CD4-positive, alpha-beta memory T cell (primary cell): ENCODE results near the gene MMP28. TPM values are rescaled to one million over a fixed set of nuclear protein-coding genes. Genes with fewer than 3 reads are reported as not detected.

Experiments used
- CTCF ChIA-PET: fragments of 350-600 bp; sonication (Branson Sonifier 250); formaldehyde crosslinking; loops from one replicate; lab custom pipeline; 2021; ENCODE audit warnings: inconsistent platforms; ENCODE audit not compliant: partially characterized antibody; lab: Charles Lee
- POLR2A ChIA-PET: fragments of 350-600 bp; sonication (Branson Sonifier 250); formaldehyde crosslinking; loops from one replicate; lab custom pipeline; 2021; ENCODE audit not compliant: partially characterized antibody; lab: Charles Lee
- DNase-seq, 5 donors: peaks; one replicate each; pipeline versions ENCODE4 v3.0.0 to v3.0.0-alpha.2; 2020 to 2022; ENCODE audit warnings: mixed read lengths in 1 of 5
- H3K27ac ChIP-seq: one replicate; pipeline ENCODE4 v1.7.0; 2013; ENCODE audit warnings: low read depth, low read length
- H3K27me3 ChIP-seq: 2 replicates; pipeline ENCODE4 v1.7.0; 2013; ENCODE audit warnings: mild to moderate bottlenecking, low read length, moderate library complexity; ENCODE audit not compliant: insufficient read depth
- H3K36me3 ChIP-seq: 2 replicates; pipeline ENCODE4 v1.7.0; 2013; ENCODE audit warnings: mild to moderate bottlenecking, low read length, moderate library complexity; ENCODE audit not compliant: insufficient read depth
- H3K4me1 ChIP-seq: 2 replicates; pipeline ENCODE4 v1.7.0; 2013; ENCODE audit warnings: mild to moderate bottlenecking, low read length, moderate library complexity; ENCODE audit not compliant: insufficient read depth
- H3K4me3 ChIP-seq, 2 donors: one replicate each; pipeline ENCODE4 v1.7.0; 2013; ENCODE audit warnings: low read length in 2 of 2, mild to moderate bottlenecking in 1 of 2
- H3K9me3 ChIP-seq, 2 donors: one replicate each; pipeline ENCODE4 v1.7.0; 2013; ENCODE audit warnings: low read length in 2 of 2, control low read depth in 1 of 2; ENCODE audit not compliant: control insufficient read depth in 1 of 2
- H3K27ac Mint-ChIP-seq, 7 donors: one replicate each; pipeline ENCODE4 v1.8.0; 2020 to 2021; ENCODE audit warnings: mixed read lengths in 7 of 7, mild to moderate bottlenecking in 6 of 7, inconsistent platforms in 3 of 7, moderate library complexity in 3 of 7
- H3K27me3 Mint-ChIP-seq, 2 donors: one replicate each; pipeline ENCODE4 v1.8.0; 2020 to 2021; ENCODE audit warnings: mixed read lengths in 2 of 2
- H3K36me3 Mint-ChIP-seq, 2 donors: one replicate each; pipeline ENCODE4 v1.8.0; 2020 to 2021; ENCODE audit warnings: mixed read lengths in 2 of 2, inconsistent platforms in 1 of 2, mild to moderate bottlenecking in 1 of 2
- H3K4me1 Mint-ChIP-seq, 4 donors: one replicate each; pipeline ENCODE4 v1.8.0; 2020 to 2021; ENCODE audit warnings: mixed read lengths in 4 of 4, mild to moderate bottlenecking in 1 of 4
- H3K4me3 Mint-ChIP-seq, 8 donors: one replicate each; pipeline ENCODE4 v1.8.0; 2020 to 2021; ENCODE audit warnings: mixed read lengths in 8 of 8, mild to moderate bottlenecking in 7 of 8, moderate library complexity in 6 of 8, inconsistent platforms in 3 of 8
- H3K9me3 Mint-ChIP-seq, 8 donors: one replicate each; pipeline ENCODE4 v1.8.0; 2020 to 2021; ENCODE audit warnings: mixed read lengths in 8 of 8, mild to moderate bottlenecking in 5 of 8, inconsistent platforms in 3 of 8, moderate library complexity in 1 of 8
- intact Hi-C: fragments of 100-400 bp; cut with micrococcal nuclease; formaldehyde crosslinking; loops from one replicate; pipeline ENCODE4 v1.15.1; 2023
- polyA plus RNA-seq, 2 donors: library from polyadenylated mRNA; unstranded; fragments of 300-500 nt; fragmentation: Illumina TruSeq; gene quantifications; one replicate each; pipeline ENCODE4 v1.2.3, GENCODE V29; 2021
- total RNA-seq, 2 experiments: library from RNA; stranded (reverse); gene quantifications; one replicate each; pipeline ENCODE4 v1.2.3, GENCODE V29; 2021

The MMP28 gene
- total and polyA plus RNA-seq, 4 experiments from 2014 or later: 0.23 to 0.96 (median 0.64) TPM; not detected in 1

DNA sequence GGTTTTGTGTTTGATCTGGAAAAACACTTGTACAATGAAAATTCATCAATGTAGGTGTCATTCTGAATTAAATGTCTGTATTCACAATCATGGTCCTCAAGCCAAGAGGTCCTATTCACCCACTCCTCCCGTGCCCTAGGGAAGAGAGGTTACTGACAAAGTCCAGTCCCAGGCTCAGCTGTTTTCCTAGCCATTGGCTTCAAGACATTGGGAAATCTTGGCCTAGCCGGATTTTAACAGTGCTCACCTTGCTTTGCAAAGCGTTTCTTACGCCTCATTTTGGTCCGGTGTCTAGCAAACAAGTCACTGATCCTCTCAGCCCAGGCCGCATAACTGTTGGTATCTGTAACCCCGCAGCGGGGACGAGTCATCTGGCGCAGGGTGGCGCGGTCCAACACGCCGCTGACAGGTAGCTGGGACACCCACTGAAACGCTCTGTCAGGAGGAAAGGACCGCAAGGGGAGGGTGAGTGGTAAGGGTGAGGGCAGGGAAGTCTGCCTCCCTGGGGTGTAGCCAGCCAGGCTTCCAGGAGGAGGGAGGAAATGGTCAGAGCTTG is 16.7 kb downstream of the MMP28 start:
- Histone ChIP-seq H3K4me1 (no peaks in the 10 kb centered on the region), H3K27ac (no peak overlapping the region), H3K4me3 (no peak overlapping the region), H3K27me3 (no peaks in the 10 kb centered on the region), H3K36me3 (no peaks in the 10 kb centered on the region), H3K9me3 (no peaks in the 10 kb centered on the region)
- Mint-ChIP-seq H3K27ac (no peak overlapping the region), H3K4me1 (no peaks in the 10 kb centered on the region), H3K4me3 (no peak overlapping the region), H3K27me3 (peaks cover 5 to 24% of the 10 kb centered on the region in 2 donors), H3K9me3 (no peaks in the 10 kb centered on the region), H3K36me3 (no peaks in the 10 kb centered on the region)
- intact Hi-C loops: no loop called here
- CTCF ChIA-PET: interaction anchor here (3.1 kb wide), 1 partner anchor 15 kb away, joined by 18 read pairs; no protein-coding TSS in a partner anchor
- POLR2A ChIA-PET: no interaction called here
- no peak for DNase-seq

DNA sequence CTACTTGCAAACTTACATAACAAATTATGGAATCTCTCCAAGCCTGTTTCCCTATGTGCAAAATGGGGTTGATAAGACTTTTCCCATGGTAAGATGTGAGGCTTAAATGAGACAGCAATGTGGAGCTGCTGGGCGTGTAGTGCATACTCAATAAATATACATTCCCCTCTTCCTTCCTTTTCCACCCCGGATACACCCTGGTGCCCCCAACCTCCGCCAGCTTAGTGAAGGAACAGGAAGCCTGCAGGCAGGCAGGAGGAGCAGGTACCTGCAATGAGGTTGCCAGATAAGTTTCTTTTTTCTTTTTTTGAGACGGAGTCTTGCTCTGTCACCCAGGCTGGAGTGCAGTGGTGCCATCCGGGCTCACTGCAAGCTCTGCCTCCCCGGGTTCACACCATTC is 19.9 kb downstream of the MMP28 start:
- no peak for DNase-seq
- intact Hi-C loops: no loop called here
- Histone ChIP-seq H3K27ac (no peak overlapping the region), H3K4me1 (no peaks in the 10 kb centered on the region), H3K36me3 (no peaks in the 10 kb centered on the region), H3K27me3 (no peaks in the 10 kb centered on the region), H3K4me3 (no peak overlapping the region), H3K9me3 (no peaks in the 10 kb centered on the region)
- Mint-ChIP-seq H3K9me3 (no peaks in the 10 kb centered on the region), H3K4me3 (no peak overlapping the region), H3K27me3 (peaks cover 1 to 25% of the 10 kb centered on the region in 2 donors), H3K36me3 (no peaks in the 10 kb centered on the region), H3K4me1 (no peaks in the 10 kb centered on the region), H3K27ac (no peak overlapping the region)
- ChIA-PET CTCF (interaction anchor here (4.7 kb wide), 1 partner anchor 11 kb away, joined by 29 read pairs; no protein-coding TSS in a partner anchor), POLR2A (no interaction called here)

DNA sequence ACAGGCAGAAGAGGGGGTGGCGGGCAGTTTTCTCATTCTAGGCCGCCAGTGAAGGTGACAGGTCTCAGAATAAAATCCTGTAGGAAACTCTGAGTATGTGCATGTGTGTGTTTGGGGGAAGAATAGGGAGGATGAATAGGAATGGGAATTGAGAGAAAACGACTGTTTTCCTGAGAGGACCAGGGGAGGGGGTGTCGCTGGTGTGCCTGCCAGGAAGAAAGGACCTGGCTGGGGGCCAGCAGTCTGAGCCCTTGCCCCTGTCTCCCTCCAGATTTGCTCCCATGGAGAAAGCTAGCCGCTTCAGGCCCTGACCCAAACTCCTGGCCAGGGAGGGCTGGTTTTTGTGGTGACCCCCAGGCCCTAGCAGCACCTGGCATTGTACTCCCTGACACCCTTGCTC is 20.4 kb downstream of the MMP28 start:
- ChIA-PET CTCF (interaction anchor here (4.7 kb wide), 1 partner anchor 11 kb away, joined by 29 read pairs; no protein-coding TSS in a partner anchor), POLR2A (no interaction called here)
- no peaks in the 10 kb centered on the region for H3K36me3 Mint-ChIP-seq
- H3K4me1 Mint-ChIP-seq: no peaks in the 10 kb centered on the region
- H3K36me3 ChIP-seq: no peaks in the 10 kb centered on the region
- H3K27me3 Mint-ChIP-seq: peaks cover 1 to 25% of the 10 kb centered on the region in 2 donors
- H3K4me1 ChIP-seq: no peaks in the 10 kb centered on the region
- H3K9me3 ChIP-seq: no peaks in the 10 kb centered on the region
- no peak overlapping the region for H3K27ac ChIP-seq
- H3K27ac Mint-ChIP-seq: no peak overlapping the region
- intact Hi-C loops: no loop called here
- H3K4me3 ChIP-seq: no peak overlapping the region
- H3K9me3 Mint-ChIP-seq: no peaks in the 10 kb centered on the region
- H3K27me3 ChIP-seq: no peaks in the 10 kb centered on the region
- H3K4me3 Mint-ChIP-seq: no peak overlapping the region
- no peak for DNase-seq

DNA sequence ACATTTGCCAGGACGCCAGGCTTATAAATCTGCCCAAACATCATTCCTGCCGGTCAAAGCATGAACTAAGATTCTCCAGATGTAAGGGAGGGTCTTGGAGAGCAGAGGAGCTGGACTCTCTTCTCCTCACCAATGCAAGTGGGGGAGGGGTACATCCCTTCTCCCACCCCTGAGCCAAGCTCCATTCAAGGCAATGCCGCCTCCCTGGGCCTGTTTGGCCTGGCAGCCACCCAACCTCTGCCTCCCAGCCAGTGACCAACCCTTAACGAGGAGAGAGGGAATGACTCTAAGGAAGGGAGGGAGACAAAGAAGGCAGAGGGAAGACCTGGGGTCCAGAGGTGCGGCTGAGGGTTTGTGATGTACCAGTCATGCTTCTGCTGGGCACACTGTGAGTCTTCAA is 20.9 kb downstream of the MMP28 start:
- intact Hi-C loops: no loop called here
- Mint-ChIP-seq H3K4me3 (no peak overlapping the region), H3K27me3 (peaks cover 1 to 24% of the 10 kb centered on the region in 2 donors), H3K9me3 (no peaks in the 10 kb centered on the region), H3K27ac (no peak overlapping the region), H3K36me3 (no peaks in the 10 kb centered on the region), H3K4me1 (no peaks in the 10 kb centered on the region)
- no peaks in the 10 kb centered on the region for H3K4me1 ChIP-seq
- ChIA-PET POLR2A (no interaction called here), CTCF (interaction anchor here (1.0 to 4.7 kb wide), 2 partner anchors 10 to 31 kb away, joined by 3 to 29 read pairs; no protein-coding TSS in a partner anchor)
- H3K36me3 ChIP-seq: no peaks in the 10 kb centered on the region
- H3K4me3 ChIP-seq: no peak overlapping the region
- no peak for DNase-seq
- no peaks in the 10 kb centered on the region for H3K27me3 ChIP-seq
- no peak overlapping the region for H3K27ac ChIP-seq
- H3K9me3 ChIP-seq: no peaks in the 10 kb centered on the region

DNA sequence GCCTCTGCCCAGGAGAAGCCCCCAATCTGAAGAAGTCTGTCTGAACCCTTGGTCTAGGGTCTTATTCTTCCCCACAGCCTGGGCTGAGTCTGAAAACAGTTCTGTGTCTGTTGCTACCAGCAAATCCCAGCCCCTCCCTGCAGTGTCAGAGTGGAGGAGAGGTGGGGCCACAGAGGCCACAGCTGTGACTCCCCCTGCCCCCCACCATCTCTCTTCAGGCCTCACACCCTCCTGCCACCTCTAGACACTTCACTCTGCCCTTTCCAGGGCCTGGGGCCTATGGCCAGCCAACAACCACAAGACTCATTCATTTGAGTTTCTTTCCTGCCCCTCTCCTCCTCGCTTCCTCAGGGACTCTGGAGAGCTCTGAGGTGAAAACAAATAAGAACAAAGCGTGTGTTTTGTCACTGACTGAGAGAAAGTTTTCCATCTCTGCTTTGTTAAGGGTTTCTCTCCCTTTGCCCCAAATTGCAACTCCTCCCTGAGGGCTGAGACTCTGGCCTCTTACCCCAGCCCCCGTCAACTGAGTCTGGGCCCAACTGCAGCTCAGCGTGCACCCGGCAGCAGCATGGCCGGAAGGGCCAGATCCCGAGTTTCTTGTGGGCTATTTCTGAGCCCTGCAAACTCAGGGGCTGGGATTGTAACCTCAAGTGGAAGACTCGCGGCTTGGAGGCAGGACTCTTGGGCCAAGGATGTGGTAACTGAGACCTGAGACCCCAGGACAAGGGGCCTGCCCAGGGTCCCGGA is 21.6 kb downstream of the MMP28 start:
- no peak overlapping the region for H3K27ac ChIP-seq
- DNase-seq: no peak
- POLR2A ChIA-PET: no interaction called here
- Mint-ChIP-seq H3K4me1 (no peaks in the 10 kb centered on the region), H3K27ac (no peak overlapping the region), H3K4me3 (no peak overlapping the region), H3K27me3 (peaks cover 1 to 22% of the 10 kb centered on the region in 2 donors), H3K9me3 (no peaks in the 10 kb centered on the region), H3K36me3 (no peaks in the 10 kb centered on the region)
- CTCF ChIA-PET: interaction anchor here (1.0 to 4.7 kb wide), 2 partner anchors 9 to 31 kb away, joined by 3 to 29 read pairs; no protein-coding TSS in a partner anchor
- no peak overlapping the region for H3K4me3 ChIP-seq
- intact Hi-C loops: no loop called here
- no peaks in the 10 kb centered on the region for H3K4me1 ChIP-seq
- no peaks in the 10 kb centered on the region for H3K9me3 ChIP-seq
- no peaks in the 10 kb centered on the region for H3K36me3 ChIP-seq
- H3K27me3 ChIP-seq: no peaks in the 10 kb centered on the region

DNA sequence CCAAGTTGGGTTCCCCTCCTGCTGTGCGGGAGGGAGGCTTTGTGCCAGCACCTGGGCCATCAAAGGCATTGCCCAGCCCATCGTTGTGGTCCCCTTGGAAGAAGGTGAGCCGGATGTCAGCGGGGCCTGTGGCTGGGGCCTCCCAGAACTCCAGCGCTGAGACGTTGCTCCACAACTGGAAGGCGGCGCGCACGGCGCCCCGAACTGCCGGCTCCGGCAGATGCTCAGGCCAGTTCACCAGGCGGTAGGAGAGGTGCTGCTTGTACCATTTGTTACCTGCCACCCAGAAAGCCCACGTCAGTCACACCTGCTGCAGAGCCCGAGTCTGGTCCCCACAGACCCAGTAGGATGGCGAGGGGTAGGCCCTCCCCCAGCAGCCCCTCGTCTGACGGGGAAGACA is 22.3 kb downstream of the MMP28 start:
- ChIA-PET CTCF (no interaction called here), POLR2A (no interaction called here)
- H3K4me1 Mint-ChIP-seq: no peaks in the 10 kb centered on the region
- H3K4me3 Mint-ChIP-seq: no peak overlapping the region
- DNase-seq: no peak
- H3K9me3 Mint-ChIP-seq: no peaks in the 10 kb centered on the region
- Histone ChIP-seq H3K36me3 (no peaks in the 10 kb centered on the region), H3K27ac (no peak overlapping the region), H3K4me3 (no peak overlapping the region), H3K9me3 (no peaks in the 10 kb centered on the region), H3K4me1 (no peaks in the 10 kb centered on the region), H3K27me3 (no peaks in the 10 kb centered on the region)
- no peak overlapping the region for H3K27ac Mint-ChIP-seq
- peaks cover 1 to 21% of the 10 kb centered on the region in 2 donors for H3K27me3 Mint-ChIP-seq
- intact Hi-C loops: no loop called here
- H3K36me3 Mint-ChIP-seq: no peaks in the 10 kb centered on the region

DNA sequence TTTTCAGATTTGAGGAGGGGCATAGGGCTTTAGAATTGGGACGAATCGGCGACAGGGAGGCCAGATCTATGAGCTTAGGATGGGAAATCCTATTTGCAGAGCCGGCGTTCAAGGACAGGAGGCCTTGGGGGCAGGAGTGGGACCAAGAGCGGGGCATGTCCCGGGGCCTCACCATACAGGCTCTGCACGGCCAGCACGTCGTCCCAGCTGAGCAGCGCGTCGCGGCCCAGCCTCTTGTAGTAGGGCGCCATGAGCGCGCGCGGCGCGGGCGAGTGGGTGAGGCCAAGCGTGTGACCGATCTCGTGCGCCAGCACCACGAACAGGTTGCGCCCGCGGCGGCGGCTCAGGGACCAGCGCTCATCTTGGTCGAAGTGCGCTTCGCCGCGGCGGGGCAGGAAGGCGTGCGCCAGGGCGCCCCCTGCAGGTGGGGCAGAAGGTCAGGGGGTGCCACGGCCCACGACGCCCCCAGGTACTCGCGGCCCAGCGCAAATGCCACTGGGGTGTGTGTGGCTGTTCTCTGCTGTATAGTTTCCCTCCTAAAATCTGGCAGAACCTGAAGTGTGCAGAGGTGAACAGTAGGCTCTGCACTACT is 25.4 kb downstream of the MMP28 start:
- DNase-seq: no peak
- Mint-ChIP-seq H3K9me3 (no peaks in the 10 kb centered on the region), H3K36me3 (no peaks in the 10 kb centered on the region), H3K27ac (no peak overlapping the region), H3K27me3 (peaks cover 0 to 12% of the 10 kb centered on the region in 2 donors), H3K4me1 (peaks cover under 1 to 7% (median 1%) of the 10 kb centered on the region in 4 donors), H3K4me3 (peak overlapping the region in 1 of 8 donors; percentile 16)
- no peaks in the 10 kb centered on the region for H3K9me3 ChIP-seq
- no peaks in the 10 kb centered on the region for H3K27me3 ChIP-seq
- H3K4me3 ChIP-seq: no peak overlapping the region
- no peak overlapping the region for H3K27ac ChIP-seq
- peaks cover 1% of the 10 kb centered on the region for H3K4me1 ChIP-seq
- H3K36me3 ChIP-seq: no peaks in the 10 kb centered on the region
- POLR2A ChIA-PET: no interaction called here
- intact Hi-C loops: no loop called here
- CTCF ChIA-PET: interaction anchor here (1.1 to 13.8 kb wide), 3 partner anchors 22 to 38 kb away, joined by 3 to 350 read pairs (median 3); partner anchors contain the start of gene TAF15
